ENCODE data around the gene MINK1. TPM values are rescaled to one million over a fixed set of nuclear protein-coding genes. Genes with fewer than 3 reads are reported as not detected.

Gene MINK1
- total RNA-seq, 1 donor from 2014 or later: 74.7 TPM

- DNase-seq (ENCODE audit: extremely low read depth, low read depth, low spot score): no peak
Measured at GRCh38 chr17:4944554-4945175, 111.5 kb downstream of the MINK1 start.

DNA sequence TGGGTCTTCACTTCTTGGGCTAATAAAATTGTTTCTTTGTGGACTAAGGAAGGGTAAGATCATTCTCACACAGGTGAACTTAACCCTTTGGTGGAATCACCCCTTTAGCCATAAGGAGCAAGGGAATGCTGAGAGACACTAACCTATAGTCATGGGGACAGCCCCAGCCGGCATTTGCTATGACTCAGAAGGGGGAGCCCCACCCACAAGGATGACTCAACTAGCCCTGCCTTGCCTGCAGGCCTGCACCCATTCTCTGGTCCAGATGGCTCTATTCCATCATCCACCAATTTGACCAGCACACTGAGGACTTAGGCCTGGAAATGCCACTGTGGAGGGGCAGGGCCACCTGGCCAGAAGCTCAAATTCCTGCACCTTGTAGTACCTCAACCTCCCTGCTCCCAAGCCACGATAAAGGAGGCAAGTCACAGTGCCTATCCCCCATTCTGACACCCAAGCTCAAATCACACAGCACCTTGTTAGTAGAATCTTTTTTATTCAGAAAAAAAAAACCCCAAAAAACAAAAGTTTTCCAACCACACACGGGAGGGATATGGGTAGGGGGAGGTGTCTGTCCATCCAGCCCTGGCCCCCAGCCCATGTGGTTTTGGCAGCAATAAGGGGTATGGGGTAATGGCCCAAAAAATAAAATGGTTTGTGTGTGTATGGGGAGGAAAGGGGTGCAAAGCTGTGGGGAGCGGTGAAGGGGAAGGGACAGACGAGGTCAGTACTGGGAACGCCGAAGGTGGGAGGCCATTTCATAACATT lies 112.2 kb downstream of the MINK1 start:
- DNase-seq (ENCODE audit: extremely low read depth, low read depth, low spot score): no peak

- no peak for DNase-seq (ENCODE audit: extremely low read depth, low read depth, low spot score)
Measured at GRCh38 chr17:4945944-4946280, 112.8 kb downstream of the MINK1 start.

DNA sequence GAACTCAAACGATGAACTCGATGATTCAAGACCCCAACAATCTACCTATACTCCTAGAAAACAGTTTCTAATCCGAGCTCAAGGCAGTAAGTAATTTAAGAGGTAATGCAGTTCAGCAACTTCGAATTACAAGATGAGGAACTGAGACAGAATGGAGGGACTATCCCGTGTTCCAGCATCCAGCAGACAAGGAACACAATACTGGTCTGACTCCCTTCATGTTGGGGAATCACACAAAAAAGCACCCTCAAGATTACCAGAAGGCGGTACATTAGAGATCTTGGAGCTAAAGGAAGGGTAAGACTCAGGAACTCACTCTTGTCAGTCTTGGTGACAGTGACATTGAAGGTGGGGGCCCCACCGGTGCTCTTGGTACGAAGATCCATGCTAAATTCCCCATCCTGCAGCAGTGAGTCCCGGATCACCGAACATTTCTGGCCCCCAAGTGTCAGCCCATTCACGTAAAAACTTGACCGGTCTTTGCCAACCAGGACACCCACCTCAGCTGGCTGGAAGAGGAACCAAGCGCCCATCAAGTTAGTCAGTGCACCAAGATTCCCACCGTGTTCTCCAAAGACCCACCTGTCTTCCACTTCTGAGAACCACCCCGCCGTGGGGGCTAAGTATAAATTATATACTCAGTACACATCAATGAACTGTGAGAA lies 113.3 kb downstream of the MINK1 start:
- no peak for DNase-seq (ENCODE audit: extremely low read depth, low read depth, low spot score)

GRCh38 chr17:4947010-4947410 lies 113.9 kb downstream of the MINK1 start:
- no peak for DNase-seq (ENCODE audit: extremely low read depth, low read depth, low spot score)

Other genes with a start within 250 kb of the MINK1 start
- not detected in 2 replicates for gene SMTNL2, start 248.8 kb upstream of the MINK1 start, total RNA-seq
- not detected in 2 replicates for gene ALOX15, start 191.7 kb upstream of the MINK1 start, total RNA-seq
- gene PELP1, start 129.2 kb upstream of the MINK1 start, total RNA-seq: 21.8 and 25.5 TPM in 2 replicates
- 11.6 and 13.0 TPM in 2 replicates for gene ARRB2, start 122.7 kb upstream of the MINK1 start, total RNA-seq
- 22.6 and 32.6 TPM in 2 replicates for gene MED11, start 101.9 kb upstream of the MINK1 start, total RNA-seq
- gene ZMYND15, start 93.5 kb upstream of the MINK1 start, total RNA-seq: 0.06 and 0.15 TPM in 2 replicates
- 18.0 and 18.5 TPM in 2 replicates for gene CXCL16, start 93.4 kb upstream of the MINK1 start, total RNA-seq
- gene TM4SF5, start 61.5 kb upstream of the MINK1 start, total RNA-seq: not detected in 2 replicates
- 0.44 TPM in 1 of 2 replicates, not detected in the other for gene VMO1, start 47.0 kb upstream of the MINK1 start, total RNA-seq
- gene GLTPD2, start 44.4 kb upstream of the MINK1 start, total RNA-seq: not detected in 2 replicates
- gene PSMB6, start 37.2 kb upstream of the MINK1 start, total RNA-seq: 143 and 209 TPM in 2 replicates
- gene PLD2, start 26.2 kb upstream of the MINK1 start, total RNA-seq: 33.5 and 36.9 TPM in 2 replicates
- gene C17orf107, start 66.2 kb downstream of the MINK1 start, total RNA-seq: 0.88 and 1.6 TPM in 2 replicates
- 0.76 and 1.5 TPM in 2 replicates for gene CHRNE, start 69.8 kb downstream of the MINK1 start, total RNA-seq
- gene GP1BA, start 98.9 kb downstream of the MINK1 start, total RNA-seq: not detected in 2 replicates
- gene SLC25A11, start 106.7 kb downstream of the MINK1 start, total RNA-seq: 47.3 and 52.1 TPM in 2 replicates
- 47.5 and 54.7 TPM in 2 replicates for gene RNF167, start 106.9 kb downstream of the MINK1 start, total RNA-seq
- 1,675 and 1,900 TPM in 2 replicates for gene PFN1, start 115.2 kb downstream of the MINK1 start, total RNA-seq
- 0.15 and 2.6 TPM in 2 replicates for gene ENO3, start 117.8 kb downstream of the MINK1 start, total RNA-seq
- gene SPAG7, start 134.5 kb downstream of the MINK1 start, total RNA-seq: 61.8 and 69.5 TPM in 2 replicates
- gene CAMTA2, start 154.3 kb downstream of the MINK1 start, total RNA-seq: 16.4 and 35.1 TPM in 2 replicates
- gene INCA1, start 164.2 kb downstream of the MINK1 start, total RNA-seq: 0.39 and 0.76 TPM in 2 replicates
- gene KIF1C, start 164.6 kb downstream of the MINK1 start, total RNA-seq: 114 and 117 TPM in 2 replicates
- gene SLC52A1, start 202.1 kb downstream of the MINK1 start, total RNA-seq: 0.10 TPM in 1 of 2 replicates, not detected in the other
- 2.0 and 2.5 TPM in 2 replicates for gene ZFP3, start 245.1 kb downstream of the MINK1 start, total RNA-seq